ENCODE data around the gene COX6A2. TPM values are rescaled to one million over a fixed set of nuclear protein-coding genes. Genes with fewer than 3 reads are reported as not detected.

COX6A2 gene
- polyA plus RNA-seq, 1 donor (not counting 4 experiments of a cell fraction or from before 2014, with no cell fraction given) = not detected

- Histone ChIP-seq H3K9ac (ENCODE audit: control insufficient read depth, extremely low read depth, insufficient read depth, low read length) (no peak overlapping the region), H3K79me2 (ENCODE audit: control insufficient read depth, insufficient read depth, low read length) (peaks cover 40% of the 10 kb centered on the region), H3K27me3 (ENCODE audit: control insufficient read depth, extremely low read depth, insufficient read depth, low read length) (no peaks in the 10 kb centered on the region), H3K9me3 (ENCODE audit: control insufficient read depth, low read depth, low read length) (no peaks in the 10 kb centered on the region), H3K27ac (ENCODE audit: control insufficient read depth, insufficient read depth, low read length) (no peak overlapping the region), H3K4me1 (ENCODE audit: control insufficient read depth, extremely low read depth, insufficient read depth, low read length) (peaks cover 71% of the 10 kb centered on the region), H3K4me3 (ENCODE audit: control insufficient read depth in 2 of 3, extremely low read depth in 1 of 3, insufficient read depth in 2 of 3, low read depth in 1 of 3, low read length in 3 of 3) (no peak overlapping the region), H4K20me1 (ENCODE audit: control insufficient read depth, extremely low read depth, insufficient read depth, low read length) (peaks cover 9% of the 10 kb centered on the region), H3K36me3 (ENCODE audit: control insufficient read depth in 2 of 2, extremely low read depth in 1 of 2, insufficient read depth in 2 of 2, low read length in 2 of 2) (peaks cover 0 to 15% of the 10 kb centered on the region in 2 experiments), H3K9me1 (ENCODE audit: control insufficient read depth, extremely low read depth, insufficient read depth, low read length) (peaks cover 6% of the 10 kb centered on the region), H2AFZ (ENCODE audit: control insufficient read depth, low read length) (no peak overlapping the region), H3K4me2 (ENCODE audit: control insufficient read depth, extremely low read depth, insufficient read depth, low read depth, low read length) (no peak overlapping the region)
- TF ChIP-seq CTCF (optimal IDR thresholded peaks at IDR 0.05 in 1 of 3, IDR thresholded peaks at IDR 0.05 in 1 of 3, conservative IDR thresholded peaks at IDR 0.05 in 1 of 3; ENCODE audit: extremely low read depth in 1 of 3, insufficient read depth in 2 of 3, low read length in 3 of 3) = peak; percentile 25 to 52 (median 45)
- TF ChIP-seq EZH2 (IDR thresholded peaks at IDR 0.05; ENCODE audit: low read length) = no peak
- dilution Hi-C loops (cut with MboI; ENCODE audit: extremely low pct_ligation_motif_present, low sequenced_read_pairs) = no loop called here
- no peak for FAIRE-seq
- DNase-seq (ENCODE audit: low read depth, low spot score) = no peak
These were observed 27.6 kb upstream of the COX6A2 start for GRCh38 chr16:31455601-31456314.

GRCh38 chr16:31453255-31454204 is 25.4 kb upstream of the COX6A2 start:
- Histone ChIP-seq H3K4me3 (ENCODE audit: control insufficient read depth in 2 of 3, extremely low read depth in 1 of 3, insufficient read depth in 2 of 3, low read depth in 1 of 3, low read length in 3 of 3) (peak overlapping the region in 1 of 3 experiments; percentile 38), H3K36me3 (ENCODE audit: control insufficient read depth in 2 of 2, extremely low read depth in 1 of 2, insufficient read depth in 2 of 2, low read length in 2 of 2) (peaks cover 0 to 15% of the 10 kb centered on the region in 2 experiments), H3K79me2 (ENCODE audit: control insufficient read depth, insufficient read depth, low read length) (peaks cover 35% of the 10 kb centered on the region), H3K9me1 (ENCODE audit: control insufficient read depth, extremely low read depth, insufficient read depth, low read length) (peaks cover 6% of the 10 kb centered on the region), H3K9ac (ENCODE audit: control insufficient read depth, extremely low read depth, insufficient read depth, low read length) (peak overlapping the region; percentile 67), H4K20me1 (ENCODE audit: control insufficient read depth, extremely low read depth, insufficient read depth, low read length) (peaks cover 9% of the 10 kb centered on the region), H3K27ac (ENCODE audit: control insufficient read depth, insufficient read depth, low read length) (peak overlapping the region; percentile 95), H3K4me2 (ENCODE audit: control insufficient read depth, extremely low read depth, insufficient read depth, low read depth, low read length) (peak overlapping the region; percentile 80), H2AFZ (ENCODE audit: control insufficient read depth, low read length) (no peak overlapping the region), H3K27me3 (ENCODE audit: control insufficient read depth, extremely low read depth, insufficient read depth, low read length) (no peaks in the 10 kb centered on the region), H3K9me3 (ENCODE audit: control insufficient read depth, low read depth, low read length) (no peaks in the 10 kb centered on the region), H3K4me1 (ENCODE audit: control insufficient read depth, extremely low read depth, insufficient read depth, low read length) (peaks cover 64% of the 10 kb centered on the region)
- TF ChIP-seq CTCF (optimal IDR thresholded peaks at IDR 0.05 in 1 of 3, IDR thresholded peaks at IDR 0.05 in 1 of 3, conservative IDR thresholded peaks at IDR 0.05 in 1 of 3; ENCODE audit: extremely low read depth in 1 of 3, insufficient read depth in 2 of 3, low read length in 3 of 3) (peak in 2 of 3 experiments; percentile 6 to 14), EZH2 (IDR thresholded peaks at IDR 0.05; ENCODE audit: low read length) (no peak)
- DNase-seq (ENCODE audit: low read depth, low spot score) = no peak
- dilution Hi-C loops (cut with MboI; ENCODE audit: extremely low pct_ligation_motif_present, low sequenced_read_pairs) = no loop called here
- no peak for FAIRE-seq

Measured in keratinocyte (primary cell).